ENCODE results near the gene FAF1.
A peak's percentile ranks its signal among the peaks of the same experiment; 100 is the strongest.
"Not testable (repeated sequence)": the region's sequence is repeated elsewhere in the genome, so short reads cannot be mapped to it uniquely, and the experiment has no call there.

The FAF1 gene

DNA sequence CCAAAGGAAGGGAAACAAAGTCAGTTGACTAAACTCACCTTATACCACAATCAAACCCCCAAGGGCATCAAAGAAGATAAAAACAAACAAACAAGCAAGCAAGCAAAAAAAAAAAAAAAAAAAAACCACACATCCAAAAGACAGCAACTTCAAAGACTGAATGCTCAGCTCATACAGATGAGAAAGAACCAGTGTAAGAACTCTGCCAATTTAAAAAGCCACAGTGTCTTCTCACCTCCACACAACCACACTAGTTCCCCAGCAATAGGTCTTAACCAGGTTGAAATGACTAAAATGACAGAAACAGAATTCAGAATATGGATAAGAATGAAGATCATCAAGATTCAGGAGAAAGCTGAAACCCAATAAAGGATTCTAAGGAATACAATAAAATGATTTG is 193.4 kb downstream of the FAF1 start:
- H3K27me3 ChIP-seq (ENCODE audit: control insufficient read depth, low read length) = no peaks in the 10 kb centered on the region
- H3K4me2 ChIP-seq (ENCODE audit: low read length) = no peak overlapping the region
- peaks cover 25% of the 10 kb centered on the region for H3K36me3 ChIP-seq (ENCODE audit: control insufficient read depth, low read length)
- TF ChIP-seq, protein P1, sequence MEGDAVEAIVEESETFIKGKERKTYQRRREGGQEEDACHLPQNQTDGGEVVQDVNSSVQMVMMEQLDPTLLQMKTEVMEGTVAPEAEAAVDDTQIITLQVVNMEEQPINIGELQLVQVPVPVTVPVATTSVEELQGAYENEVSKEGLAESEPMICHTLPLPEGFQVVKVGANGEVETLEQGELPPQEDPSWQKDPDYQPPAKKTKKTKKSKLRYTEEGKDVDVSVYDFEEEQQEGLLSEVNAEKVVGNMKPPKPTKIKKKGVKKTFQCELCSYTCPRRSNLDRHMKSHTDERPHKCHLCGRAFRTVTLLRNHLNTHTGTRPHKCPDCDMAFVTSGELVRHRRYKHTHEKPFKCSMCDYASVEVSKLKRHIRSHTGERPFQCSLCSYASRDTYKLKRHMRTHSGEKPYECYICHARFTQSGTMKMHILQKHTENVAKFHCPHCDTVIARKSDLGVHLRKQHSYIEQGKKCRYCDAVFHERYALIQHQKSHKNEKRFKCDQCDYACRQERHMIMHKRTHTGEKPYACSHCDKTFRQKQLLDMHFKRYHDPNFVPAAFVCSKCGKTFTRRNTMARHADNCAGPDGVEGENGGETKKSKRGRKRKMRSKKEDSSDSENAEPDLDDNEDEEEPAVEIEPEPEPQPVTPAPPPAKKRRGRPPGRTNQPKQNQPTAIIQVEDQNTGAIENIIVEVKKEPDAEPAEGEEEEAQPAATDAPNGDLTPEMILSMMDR (IDR thresholded peaks at IDR 0.05; ENCODE audit: low read depth, low read length, poor library complexity, severe bottlenecking) = no peak
- no peak for TF ChIP-seq EZH2phosphoT487 (IDR thresholded peaks at IDR 0.05; ENCODE audit: borderline replicate concordance, low read length)
- H3K9me3 ChIP-seq (ENCODE audit: control insufficient read depth, insufficient read depth, low read length) = no peaks in the 10 kb centered on the region; the same call in 1 of the 2 replicates
- H4K20me1 ChIP-seq (ENCODE audit: control insufficient read depth, insufficient read depth, low read depth, low read length) = no peaks in the 10 kb centered on the region
- H3K4me1 ChIP-seq (ENCODE audit: control insufficient read depth, low read length) = no peaks in the 10 kb centered on the region
- H3K79me2 ChIP-seq (ENCODE audit: control insufficient read depth, low read length) = peaks cover 63% of the 10 kb centered on the region
- H3K27ac ChIP-seq (ENCODE audit: low read depth, low read length) = no peak overlapping the region
- H3K9me2 ChIP-seq (replicated peaks; ENCODE audit: control insufficient read depth, low read length) = no peaks in the 10 kb centered on the region
- H3F3A ChIP-seq (ENCODE audit: control insufficient read depth, insufficient read depth) = no peaks in the 10 kb centered on the region
- H3K4me3 ChIP-seq (ENCODE audit: low read length) = no peak overlapping the region

DNA sequence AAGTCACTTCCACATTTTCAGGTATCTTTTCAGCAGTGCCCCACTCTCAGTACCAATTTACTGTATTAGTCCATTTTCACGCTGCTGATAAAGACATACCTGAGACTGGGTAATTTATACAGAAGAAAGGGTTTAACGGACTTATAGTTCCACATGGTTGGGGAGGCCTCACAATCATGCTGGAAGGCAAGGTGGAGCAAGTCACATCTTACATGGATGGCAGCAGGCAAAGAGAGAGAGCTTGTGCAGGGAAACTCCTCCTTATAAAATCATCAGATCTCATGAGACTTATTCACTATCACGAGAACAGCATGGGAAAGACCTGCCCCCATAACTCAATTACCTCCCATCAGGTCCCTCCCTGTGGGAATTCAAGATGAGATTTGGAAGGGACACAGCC is 203.5 kb downstream of the FAF1 start:
- not testable (repeated sequence) for H3K9me2 ChIP-seq (replicated peaks; ENCODE audit: control insufficient read depth, low read length); H3K36me3 ChIP-seq (ENCODE audit: control insufficient read depth, low read length); H3K27ac ChIP-seq (ENCODE audit: low read depth, low read length); H3K9me3 ChIP-seq (ENCODE audit: control insufficient read depth, insufficient read depth, low read length); H3K4me2 ChIP-seq (ENCODE audit: low read length); H4K20me1 ChIP-seq (ENCODE audit: control insufficient read depth, insufficient read depth, low read depth, low read length); H3K79me2 ChIP-seq (ENCODE audit: control insufficient read depth, low read length); H3K4me3 ChIP-seq (ENCODE audit: low read length); H3K4me1 ChIP-seq (ENCODE audit: control insufficient read depth, low read length); H3K27me3 ChIP-seq (ENCODE audit: control insufficient read depth, low read length); H3F3A ChIP-seq (ENCODE audit: control insufficient read depth, insufficient read depth)

DNA sequence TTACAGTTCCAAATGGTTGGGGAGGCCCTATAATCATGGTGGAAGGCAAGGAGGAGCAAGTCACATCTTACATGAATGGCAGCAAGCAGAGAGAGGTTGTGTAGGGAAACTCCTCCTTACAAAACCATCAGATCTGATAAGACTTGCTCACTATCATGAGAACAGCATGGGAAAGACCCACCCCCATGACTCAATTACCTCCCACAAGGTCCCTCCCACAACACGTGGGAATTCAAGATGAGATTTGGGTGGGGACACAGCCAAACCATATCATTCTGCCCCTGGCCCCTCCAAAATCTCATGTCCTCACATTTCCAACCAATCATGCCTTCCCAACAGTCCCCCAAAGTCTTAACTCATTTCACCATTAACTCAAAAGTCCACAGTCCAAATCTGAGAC is 205.3 kb downstream of the FAF1 start:
- H3K9me2 ChIP-seq (replicated peaks; ENCODE audit: control insufficient read depth, low read length); H3F3A ChIP-seq (ENCODE audit: control insufficient read depth, insufficient read depth); H3K27me3 ChIP-seq (ENCODE audit: control insufficient read depth, low read length); H3K4me2 ChIP-seq (ENCODE audit: low read length); H3K4me1 ChIP-seq (ENCODE audit: control insufficient read depth, low read length); H3K27ac ChIP-seq (ENCODE audit: low read depth, low read length); H3K4me3 ChIP-seq (ENCODE audit: low read length); H3K36me3 ChIP-seq (ENCODE audit: control insufficient read depth, low read length); H4K20me1 ChIP-seq (ENCODE audit: control insufficient read depth, insufficient read depth, low read depth, low read length); H3K79me2 ChIP-seq (ENCODE audit: control insufficient read depth, low read length); H3K9me3 ChIP-seq (ENCODE audit: control insufficient read depth, insufficient read depth, low read length): not testable (repeated sequence)

GRCh38 chr1:50750021-50750619 is 209.9 kb downstream of the FAF1 start:
- Histone ChIP-seq H3K4me2 (ENCODE audit: low read length) (no peak overlapping the region), H3K27me3 (ENCODE audit: control insufficient read depth, low read length) (no peaks in the 10 kb centered on the region), H3K36me3 (ENCODE audit: control insufficient read depth, low read length) (peaks cover 8% of the 10 kb centered on the region), H3F3A (ENCODE audit: control insufficient read depth, insufficient read depth) (no peaks in the 10 kb centered on the region), H3K9me3 (ENCODE audit: control insufficient read depth, insufficient read depth, low read length) (no peaks in the 10 kb centered on the region), H3K9me2 (replicated peaks; ENCODE audit: control insufficient read depth, low read length) (no peaks in the 10 kb centered on the region), H3K79me2 (ENCODE audit: control insufficient read depth, low read length) (no peaks in the 10 kb centered on the region), H3K4me3 (ENCODE audit: low read length) (no peak overlapping the region), H3K4me1 (ENCODE audit: control insufficient read depth, low read length) (no peaks in the 10 kb centered on the region), H4K20me1 (ENCODE audit: control insufficient read depth, insufficient read depth, low read depth, low read length) (no peaks in the 10 kb centered on the region), H3K27ac (ENCODE audit: low read depth, low read length) (no peak overlapping the region)
- TF ChIP-seq, protein P1 (IDR thresholded peaks at IDR 0.05; ENCODE audit: low read depth, low read length, poor library complexity, severe bottlenecking) = peak; percentile 47
- no peak for TF ChIP-seq EZH2phosphoT487 (IDR thresholded peaks at IDR 0.05; ENCODE audit: borderline replicate concordance, low read length)

All from DOHH2 (cell line).